HG03469 (cell line): Measurements from ENCODE around the gene SEMA3C.

ENCODE experiments used
- ATAC-seq: cut with Tn5 transposase; IDR thresholded peaks from one replicate; pipeline ENCODE4 v1.9.1; 2021; ENCODE audit warnings: mild to moderate bottlenecking, moderate library complexity, moderate number of reproducible peaks; ENCODE audit not compliant: unreplicated experiment

SEMA3C gene

GRCh38 chr7:80785276-80785675, 133.6 kb downstream of the SEMA3C start:
- no peak for ATAC-seq

- ATAC-seq, result no peak
Measured at GRCh38 chr7:80783678-80784327, 135.0 kb downstream of the SEMA3C start.

GRCh38 chr7:80783186-80783677, 135.6 kb downstream of the SEMA3C start:
- ATAC-seq, result no peak

GRCh38 chr7:80781561-80781979, 137.3 kb downstream of the SEMA3C start:
- ATAC-seq, result no peak

GRCh38 chr7:80781146-80781545, 137.7 kb downstream of the SEMA3C start:
- no peak for ATAC-seq

GRCh38 chr7:80779456-80779855, 139.4 kb downstream of the SEMA3C start:
- no peak for ATAC-seq

- ATAC-seq, result no peak
Measured at GRCh38 chr7:80775897-80776296, 143.0 kb downstream of the SEMA3C start.

- no peak for ATAC-seq
Measured at GRCh38 chr7:80775482-80775881, 143.4 kb downstream of the SEMA3C start.

GRCh38 chr7:80774843-80775242, 144.0 kb downstream of the SEMA3C start:
- ATAC-seq, result no peak

- ATAC-seq, result no peak
Measured at GRCh38 chr7:80773787-80774508, 144.9 kb downstream of the SEMA3C start.

- no peak for ATAC-seq
Measured at GRCh38 chr7:80772347-80772993, 146.4 kb downstream of the SEMA3C start.

GRCh38 chr7:80771523-80771922, 147.3 kb downstream of the SEMA3C start:
- no peak for ATAC-seq

GRCh38 chr7:80770675-80771081, 148.2 kb downstream of the SEMA3C start:
- ATAC-seq, result no peak

GRCh38 chr7:80770061-80770460, 148.8 kb downstream of the SEMA3C start:
- ATAC-seq, result no peak

GRCh38 chr7:80768756-80769155, 150.1 kb downstream of the SEMA3C start:
- ATAC-seq, result no peak

GRCh38 chr7:80767654-80768053, 151.2 kb downstream of the SEMA3C start:
- ATAC-seq, result no peak

GRCh38 chr7:80766724-80767123, 152.1 kb downstream of the SEMA3C start:
- no peak for ATAC-seq

GRCh38 chr7:80764132-80764531, 154.7 kb downstream of the SEMA3C start:
- ATAC-seq, result no peak

GRCh38 chr7:80763704-80764103, 155.1 kb downstream of the SEMA3C start:
- no peak for ATAC-seq

- ATAC-seq, result no peak
Measured at GRCh38 chr7:80763289-80763688, 155.6 kb downstream of the SEMA3C start.

GRCh38 chr7:80760292-80760691, 158.6 kb downstream of the SEMA3C start:
- ATAC-seq, result no peak
